H1 (cell line): ENCODE results near the gene SAMD14.
A peak's percentile ranks its signal among the peaks of the same experiment; 100 is the strongest.

Experiments
- CBX8 ChIP-seq: fragments of 300-800, 300-1000 bp; sonication (generic); IDR thresholded peaks from 2 replicates; pipeline ENCODE4 v1.7.1; 2016; ENCODE audit warnings: low read depth, low read length, borderline replicate concordance
- CTCF ChIP-seq, 3 experiments: IDR thresholded peaks; 1 replicate in 2 of 3; 2 replicates in 1 of 3; pipeline versions ENCODE4 v1.5.1 to v1.6.1; 2011; ENCODE audit warnings: low read length in 3 of 3, mild to moderate bottlenecking in 3 of 3, inconsistent platforms in 2 of 3, low read depth in 1 of 3, moderate library complexity in 1 of 3; ENCODE audit not compliant: insufficient read depth in 1 of 3; ENCODE audit errors: control extremely low read depth in 1 of 3
- EP300 ChIP-seq, 2 experiments: IDR thresholded peaks; 1 replicate in 1 of 2; 2 replicates in 1 of 2; pipeline ENCODE4 v1.6.1; 2011 to 2012; ENCODE audit warnings: low read depth in 2 of 2, low read length in 2 of 2, mild to moderate bottlenecking in 2 of 2, borderline replicate concordance in 1 of 2, inconsistent platforms in 1 of 2, moderate library complexity in 1 of 2
- EZH2 ChIP-seq: fragments of 200-600 bp; sonication (generic); IDR thresholded peaks from 2 replicates; pipeline ENCODE4 v1.7.1; 2012; ENCODE audit warnings: low read depth, mild to moderate bottlenecking, moderate library complexity, low read length, inconsistent platforms; ENCODE audit not compliant: severe bottlenecking
- PHF8 ChIP-seq: fragments of 200-600 bp; sonication (generic); conservative IDR thresholded peaks from 2 replicates; pipeline ENCODE4 v1.7.1; 2012; ENCODE audit warnings: low read depth, mild to moderate bottlenecking, inconsistent platforms, low read length, moderate library complexity
- SAP30 ChIP-seq: fragments of 300-600 bp; sonication (generic); IDR thresholded peaks from 2 replicates; pipeline ENCODE4 v1.7.1; 2012; ENCODE audit warnings: low read length, moderate library complexity, mild to moderate bottlenecking, inconsistent platforms; ENCODE audit not compliant: insufficient read depth, insufficient replicate concordance
- SP2 ChIP-seq: IDR thresholded peaks from 2 replicates; pipeline ENCODE4 v1.6.1; 2012; ENCODE audit warnings: mild to moderate bottlenecking, low read length, inconsistent platforms
- TBP ChIP-seq: IDR thresholded peaks from 2 replicates; pipeline ENCODE4 v1.6.1; 2011; ENCODE audit warnings: low read depth, low read length, improper control_type of control experiment
- TEAD4 ChIP-seq: IDR thresholded peaks from 2 replicates; pipeline ENCODE4 v1.6.1; 2012; ENCODE audit warnings: low read depth, low read length, inconsistent platforms, mixed read lengths
- ZNF274 ChIP-seq: IDR thresholded peaks from 2 replicates; pipeline ENCODE4 v1.7.0; 2012; ENCODE audit warnings: low read length, borderline replicate concordance; ENCODE audit errors: extremely low read depth

- no peak for TF ChIP-seq PHF8
- peak; percentile 98 to 99 (median 98) for TF ChIP-seq CTCF (IDR thresholded peaks at IDR 0.05; ENCODE audit: control extremely low read depth in 1 of 3, insufficient read depth in 1 of 3, low read depth in 1 of 3, low read length in 3 of 3)
- no peak for TF ChIP-seq SP2
- no peak for TF ChIP-seq TBP
- TF ChIP-seq CBX8: no peak
- no peak for TF ChIP-seq EZH2
- no peak for TF ChIP-seq TEAD4
- TF ChIP-seq SAP30: no peak
- no peak for TF ChIP-seq ZNF274
- TF ChIP-seq EP300 (IDR thresholded peaks at IDR 0.05; ENCODE audit: borderline replicate concordance in 1 of 2, low read depth in 2 of 2, low read length in 2 of 2): no peak
Measured at GRCh38 chr17:50087246-50087911, 42.6 kb downstream of the SAMD14 start.
